Metanephros (tissue), 1 donor: Measurements from ENCODE around the gene PCDHGB1. TPM values are rescaled to one million over a fixed set of nuclear protein-coding genes. Genes with fewer than 3 reads are reported as not detected.

Source experiments
- total RNA-seq: library from RNA; depleted of rRNA; stranded (reverse); fragments of >200 nt; gene quantifications from one replicate; pipeline ENCODE4 v1.2.3, GENCODE V29; 2014

PCDHGB1 gene
- total RNA-seq, result 6.0 TPM

DNA sequence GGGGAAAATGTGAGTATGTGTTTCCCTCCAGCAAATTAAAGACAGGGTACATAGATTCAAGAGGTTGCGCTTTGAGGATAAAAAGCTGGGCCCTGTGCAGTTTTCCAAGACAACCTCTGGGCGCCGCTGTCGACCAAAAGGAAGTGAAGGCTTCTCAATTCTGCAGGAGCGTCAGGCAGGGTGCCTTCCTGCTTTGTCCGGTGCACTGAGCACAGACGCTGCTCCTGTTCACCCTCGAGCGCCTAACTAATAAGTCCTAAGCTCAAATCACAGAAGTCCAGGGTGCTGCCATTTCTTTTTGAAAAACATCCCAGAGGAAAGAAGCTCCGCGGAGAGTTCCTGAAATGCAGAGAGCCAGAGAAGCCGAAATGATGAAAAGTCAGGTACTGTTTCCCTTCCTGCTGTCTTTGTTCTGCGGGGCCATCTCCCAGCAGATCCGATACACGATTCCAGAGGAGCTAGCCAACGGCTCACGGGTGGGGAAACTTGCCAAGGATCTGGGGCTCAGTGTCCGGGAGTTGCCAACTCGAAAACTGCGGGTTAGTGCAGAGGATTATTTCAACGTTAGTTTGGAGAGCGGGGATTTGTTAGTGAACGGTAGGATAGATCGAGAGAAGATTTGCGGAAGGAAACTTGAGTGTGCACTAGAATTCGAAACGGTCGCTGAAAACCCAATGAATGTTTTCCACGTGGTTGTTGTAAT lies at the start of gene PCDHGB1:
Gene PCDHGB1 (plus strand): TSS at position 183 of the 703 bp plus-strand sequence. CDS start 162 bp downstream, at position 345.

DNA sequence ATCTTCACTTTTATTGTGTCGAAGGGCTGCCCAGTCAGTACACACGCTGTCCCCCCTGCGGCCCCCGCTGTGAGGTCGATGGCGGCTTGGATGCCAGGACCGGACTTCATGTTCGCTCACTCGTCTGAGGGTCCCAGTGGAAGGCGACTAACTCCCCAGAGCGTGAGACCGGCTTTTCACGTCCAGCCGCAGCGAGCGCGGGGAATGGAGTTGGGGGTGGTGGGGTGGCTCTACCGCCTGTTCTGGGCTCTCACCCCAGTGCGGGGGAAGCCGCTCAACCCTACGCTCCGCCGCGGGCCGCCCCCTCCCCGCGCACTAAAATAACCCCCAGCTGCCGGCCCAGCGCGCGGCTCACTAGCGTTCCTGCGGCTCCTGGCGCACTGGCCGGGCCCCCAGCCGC lies 46.1 kb upstream of the PCDHGB1 start, which contains the start of gene SLC25A2:
Gene SLC25A2 (minus strand): TSS at position 294 of the 400 bp plus-strand sequence. CDS start 184 bp downstream, at position 110.

DNA sequence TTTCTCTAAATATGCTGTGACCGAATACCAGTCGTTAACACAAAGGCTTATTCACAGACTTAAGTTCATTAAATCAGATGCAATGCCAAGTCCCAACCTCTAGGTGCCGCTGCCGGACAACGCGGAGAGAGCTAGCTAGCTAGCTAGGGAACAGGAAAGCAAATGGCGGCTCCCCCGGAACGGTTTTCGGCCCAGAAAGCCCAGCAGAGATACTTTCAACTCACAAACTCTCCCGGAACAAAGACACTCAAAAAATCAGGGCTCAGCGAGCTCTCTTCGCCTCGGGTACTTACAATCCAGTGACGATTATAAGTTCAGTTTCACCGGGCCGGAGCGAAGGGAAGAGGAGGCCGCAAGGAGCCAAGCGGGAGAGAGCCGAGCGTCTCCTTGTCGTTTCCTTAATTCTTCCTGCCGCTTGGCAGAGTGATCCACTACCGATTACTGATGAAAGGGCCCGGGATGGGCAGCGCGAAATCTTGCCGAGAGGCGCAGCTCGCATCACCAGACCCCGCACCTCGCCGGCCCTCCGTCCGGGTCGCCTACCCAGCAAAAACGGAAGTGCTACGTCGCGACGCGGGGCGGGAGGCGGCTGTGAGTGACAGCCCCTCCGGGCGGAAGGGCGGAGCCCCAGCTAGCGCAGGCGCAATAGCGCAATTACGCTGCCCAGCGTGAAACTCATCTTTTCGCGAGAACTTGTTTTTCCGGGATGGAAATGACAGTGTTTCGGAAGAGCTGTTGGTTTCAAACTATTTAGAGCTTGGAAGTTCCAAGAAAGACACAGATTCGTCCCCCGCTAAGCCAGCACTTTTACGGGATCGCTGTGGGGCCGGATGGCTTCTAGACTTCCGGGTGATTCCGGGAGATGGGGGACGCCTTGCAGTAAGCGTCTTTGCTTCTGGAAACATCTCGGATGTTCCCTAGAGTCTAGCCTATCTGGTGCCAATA lies 29.4 kb upstream of the PCDHGB1 start, which contains the start of gene TAF7:
Gene TAF7 (minus strand): TSS at position 560 of the 945 bp plus-strand sequence. CDS start 740 bp downstream, outside the sequence.

GRCh38 chr5:141330299-141331080 lies 19.4 kb upstream of the PCDHGB1 start, which contains the start of gene PCDHGA1:
Gene PCDHGA1, plus strand, starts transcription at chr5:141330514.

DNA sequence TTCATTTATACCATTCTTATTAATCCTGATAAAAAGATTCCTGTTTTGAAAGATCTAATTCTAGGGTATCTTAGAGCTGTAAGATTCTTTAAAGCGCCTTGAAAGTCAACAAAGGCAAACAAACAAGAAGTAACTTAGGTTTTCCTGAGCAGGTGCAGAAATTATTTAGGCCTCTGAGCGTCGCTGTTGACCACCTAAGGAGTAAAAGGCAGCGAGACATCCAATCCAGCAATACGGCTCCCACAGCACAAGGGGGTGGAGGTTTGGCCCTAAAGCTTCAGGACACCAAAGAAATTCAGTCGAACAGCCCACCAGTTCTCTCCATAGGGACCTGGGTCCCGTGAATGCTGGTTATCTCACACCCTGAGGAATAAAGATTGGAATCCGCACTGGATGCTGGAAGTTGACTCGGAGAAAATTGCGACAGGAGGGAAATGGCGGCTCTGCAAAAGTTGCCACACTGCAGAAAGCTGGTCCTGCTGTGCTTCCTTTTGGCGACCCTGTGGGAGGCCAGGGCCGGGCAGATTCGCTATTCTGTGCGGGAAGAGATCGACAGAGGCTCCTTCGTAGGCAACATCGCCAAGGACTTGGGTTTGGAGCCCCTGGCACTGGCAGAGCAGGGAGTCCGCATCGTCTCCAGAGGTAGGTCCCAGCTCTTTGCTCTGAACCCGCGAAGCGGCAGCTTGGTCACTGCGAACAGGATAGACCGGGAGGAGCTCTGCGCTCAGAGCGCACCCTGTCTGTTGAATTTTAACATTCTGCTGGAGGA lies 11.2 kb upstream of the PCDHGB1 start, which contains the start of gene PCDHGA2:
Gene PCDHGA2 (plus strand): TSS at position 223 of the 769 bp plus-strand sequence.

GRCh38 chr5:141343242-141343952 lies 6.5 kb upstream of the PCDHGB1 start, which contains the start of gene PCDHGA3:
Gene PCDHGA3, plus strand, starts transcription at chr5:141343829. Its CDS starts 205 bp downstream, at chr5:141344034.

DNA sequence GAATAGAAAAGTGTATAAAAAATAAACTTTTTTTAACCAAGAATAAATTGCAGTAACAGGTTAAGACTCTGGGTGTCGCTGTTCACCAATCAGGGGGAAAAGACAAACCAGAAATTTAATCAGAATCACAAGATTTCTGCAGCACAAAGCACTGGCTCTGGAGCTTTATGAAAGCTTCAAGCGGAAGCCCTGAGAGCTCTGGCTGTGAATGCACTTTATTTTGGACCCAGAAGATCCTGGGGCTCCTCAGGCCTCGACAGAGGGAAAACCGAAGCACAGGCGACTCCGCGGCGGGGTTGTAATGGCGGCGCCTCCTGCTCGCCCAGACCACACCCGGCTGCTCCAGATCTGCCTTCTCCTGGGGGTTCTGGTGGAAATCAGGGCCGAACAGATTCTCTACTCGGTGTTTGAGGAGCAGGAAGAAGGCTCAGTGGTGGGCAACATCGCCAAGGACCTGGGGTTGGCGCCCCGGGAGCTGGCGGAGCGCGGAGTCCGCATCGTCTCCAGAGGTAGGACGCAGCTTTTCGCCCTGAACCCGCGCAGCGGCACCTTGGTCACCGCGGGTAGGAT lies 5.1 kb downstream of the PCDHGB1 start, which contains the start of gene PCDHGA4:
Gene PCDHGA4 (plus strand): TSS at position 122 of the 570 bp plus-strand sequence. CDS start 87 bp downstream, at position 209.

GRCh38 chr5:141359790-141360426 lies 10.0 kb downstream of the PCDHGB1 start, which contains the start of gene PCDHGB2:
Gene PCDHGB2, plus strand, starts transcription at chr5:141359994. Its CDS starts 142 bp downstream, at chr5:141360136.

GRCh38 chr5:141363952-141364660 lies 14.2 kb downstream of the PCDHGB1 start, which contains the start of gene PCDHGA5:
Gene PCDHGA5, plus strand, starts transcription at chr5:141364162. Its CDS starts 169 bp downstream, at chr5:141364331.

DNA sequence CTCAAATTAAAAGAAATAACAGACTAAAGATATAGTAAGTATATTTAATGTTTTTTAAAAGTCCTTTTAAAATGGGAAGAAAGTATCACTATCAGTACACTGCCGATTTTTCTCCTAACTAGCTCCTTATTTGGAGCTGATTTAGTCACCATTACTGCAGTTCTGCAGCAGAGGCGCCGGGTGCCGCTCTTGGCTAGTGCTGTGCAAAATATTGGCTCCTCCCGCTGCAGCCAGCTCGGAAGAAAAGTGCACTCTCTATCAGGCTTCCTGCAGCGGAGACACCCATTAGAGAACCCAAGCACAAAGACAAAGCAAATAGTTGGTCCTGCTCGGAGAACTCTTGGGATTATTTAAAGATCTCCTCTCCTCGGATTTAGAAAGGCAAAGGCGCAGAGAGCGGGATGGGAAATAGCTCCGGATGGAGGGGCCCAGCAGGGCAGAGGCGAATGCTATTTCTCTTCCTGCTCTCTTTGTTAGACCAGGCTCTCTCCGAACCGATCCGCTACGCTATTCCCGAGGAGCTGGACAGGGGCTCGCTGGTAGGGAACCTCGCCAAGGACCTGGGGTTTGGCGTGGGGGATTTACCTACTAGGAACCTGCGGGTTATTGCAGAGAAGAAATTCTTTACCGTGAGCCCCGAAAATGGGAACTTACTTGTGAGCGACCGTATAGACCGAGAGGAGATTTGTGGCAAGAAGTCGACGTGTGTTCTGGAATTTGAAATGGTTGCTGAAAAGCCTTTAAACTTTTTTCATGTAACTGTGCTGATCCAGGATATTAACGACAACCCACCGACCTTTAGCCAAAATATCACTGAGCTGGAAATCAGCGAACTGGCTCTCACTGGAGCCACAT lies 20.3 kb downstream of the PCDHGB1 start, which contains the start of gene PCDHGB3:
Gene PCDHGB3 (plus strand): TSS at position 249 of the 855 bp plus-strand sequence. CDS start 153 bp downstream, at position 402.

DNA sequence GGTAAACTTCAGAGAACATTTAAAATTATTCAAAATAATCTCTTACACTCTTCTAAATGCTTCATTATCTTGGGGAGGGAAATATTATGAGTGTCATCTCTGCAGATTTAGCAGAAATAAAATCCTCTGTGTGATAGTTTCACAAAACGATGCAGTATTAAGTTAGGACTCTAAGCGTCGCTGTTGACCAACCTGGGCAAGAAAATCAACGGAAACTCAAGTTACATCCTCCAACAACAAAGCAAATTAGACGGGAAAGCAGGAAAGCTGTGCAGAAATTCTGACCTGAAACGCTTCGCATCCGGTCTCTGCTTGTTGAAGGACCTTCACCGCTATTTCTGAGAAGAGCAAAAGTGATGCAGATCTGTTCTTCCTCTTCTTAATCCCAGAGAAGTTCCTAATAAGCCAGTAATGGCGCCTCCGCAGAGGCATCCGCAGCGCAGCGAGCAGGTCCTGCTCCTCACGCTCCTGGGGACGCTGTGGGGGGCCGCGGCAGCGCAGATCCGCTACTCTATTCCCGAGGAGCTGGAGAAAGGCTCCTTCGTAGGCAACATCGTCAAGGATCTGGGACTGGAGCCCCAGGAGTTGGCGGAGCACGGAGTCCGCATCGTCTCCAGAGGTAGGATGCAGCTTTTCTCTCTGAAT lies 23.9 kb downstream of the PCDHGB1 start, which contains the start of gene PCDHGA6:
Gene PCDHGA6 (plus strand): TSS at position 219 of the 645 bp plus-strand sequence. CDS start 193 bp downstream, at position 412.

DNA sequence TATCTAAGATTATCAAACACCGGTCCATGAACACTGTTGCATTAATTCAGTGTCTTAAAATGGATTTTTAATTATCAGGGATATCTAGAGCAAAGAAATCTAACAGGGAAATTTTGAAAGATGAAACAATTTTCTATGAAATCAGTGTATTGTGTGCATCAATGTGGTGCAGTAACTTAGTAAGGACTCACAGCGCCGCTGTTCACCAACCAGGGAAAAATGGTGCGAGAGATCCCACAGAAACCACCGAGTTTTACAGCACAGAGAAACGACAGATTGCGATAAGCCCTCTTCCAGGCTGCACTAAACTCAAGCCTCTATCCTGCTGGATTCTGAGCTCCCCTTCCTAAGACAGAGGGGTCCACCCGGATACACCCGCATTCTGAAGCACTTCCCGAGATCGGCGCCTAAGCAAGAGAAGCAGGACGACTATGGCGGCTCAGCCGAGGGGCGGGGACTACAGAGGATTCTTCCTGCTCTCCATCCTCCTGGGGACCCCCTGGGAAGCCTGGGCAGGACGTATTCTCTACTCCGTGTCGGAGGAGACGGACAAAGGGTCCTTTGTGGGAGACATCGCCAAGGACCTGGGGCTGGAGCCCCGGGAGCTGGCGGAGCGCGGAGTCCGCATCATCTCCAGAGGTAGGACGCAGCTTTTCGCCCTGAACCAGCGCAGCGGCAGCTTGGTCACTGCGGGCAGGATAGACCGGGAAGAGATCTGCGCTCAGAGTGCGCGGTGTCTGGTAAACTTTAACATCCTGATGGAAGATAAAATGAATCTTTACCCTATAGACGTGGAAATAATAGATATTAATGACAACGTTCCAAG lies 32.8 kb downstream of the PCDHGB1 start, which contains the start of gene PCDHGA7:
Gene PCDHGA7 (plus strand): TSS at position 274 of the 826 bp plus-strand sequence. CDS start 158 bp downstream, at position 432.

GRCh38 chr5:141387557-141388311 lies 37.8 kb downstream of the PCDHGB1 start, which contains the start of gene PCDHGB4:
Gene PCDHGB4, plus strand, starts transcription at chr5:141387698. Its CDS starts 187 bp downstream, at chr5:141387885.

DNA sequence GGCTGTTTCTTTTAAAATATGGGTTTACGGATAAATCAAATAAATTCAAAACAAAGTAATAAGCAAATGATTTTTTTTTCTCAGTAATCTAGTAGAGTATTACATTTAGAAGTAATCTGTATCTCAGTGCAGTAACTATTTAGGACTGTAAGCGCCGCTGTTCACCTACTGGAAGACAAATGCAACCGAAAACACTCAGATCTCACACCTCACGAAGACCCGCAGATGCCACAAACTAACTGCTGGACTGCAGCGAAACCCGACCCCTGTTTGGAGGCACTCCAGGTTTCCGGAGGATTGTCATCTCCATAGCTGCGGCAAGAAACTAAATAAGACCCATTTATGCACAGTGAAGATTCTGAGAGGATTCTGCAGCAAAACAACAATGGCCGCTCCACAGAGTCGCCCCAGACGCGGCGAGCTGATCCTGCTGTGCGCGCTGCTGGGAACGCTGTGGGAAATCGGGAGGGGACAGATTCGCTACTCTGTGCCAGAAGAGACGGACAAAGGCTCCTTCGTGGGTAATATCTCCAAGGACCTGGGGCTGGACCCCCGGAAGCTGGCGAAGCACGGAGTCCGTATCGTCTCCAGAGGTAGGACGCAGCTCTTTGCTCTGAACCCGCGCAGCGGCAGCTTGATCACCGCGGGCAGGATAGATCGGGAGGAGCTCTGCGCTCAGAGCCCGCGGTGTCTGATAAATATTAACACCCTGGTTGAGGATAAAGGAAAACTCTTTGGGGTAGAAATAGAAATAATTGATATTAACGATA lies 42.7 kb downstream of the PCDHGB1 start, which contains the start of gene PCDHGA8:
Gene PCDHGA8 (plus strand): TSS at position 205 of the 770 bp plus-strand sequence. CDS start 181 bp downstream, at position 386.

